GM20431 (cell line): ENCODE data around the gene GRAP2.

Source experiments
- in situ Hi-C: fragments of 300-500 bp; cut with MseI, MboI; formaldehyde crosslinking; loops from one replicate; pipeline ENCODE4 v1.15.0; 2020; ENCODE audit warnings: low sequenced_read_pairs; ENCODE audit not compliant: unreplicated experiment

Gene GRAP2

GRCh38 chr22:39959640-39960447 is 59.0 kb downstream of the GRAP2 start, which contains the start of gene TMA7B:
Gene TMA7B, plus strand, starts transcription at chr22:39960397. Its CDS starts 3,978 bp downstream, at chr22:39964375.
- in situ Hi-C loops = no loop called here

GRCh38 chr22:39960791-39961746 is 60.2 kb downstream of the GRAP2 start:
- in situ Hi-C loops = no loop called here

GRCh38 chr22:39962071-39962470 is 61.2 kb downstream of the GRAP2 start:
- in situ Hi-C loops = no loop called here

- in situ Hi-C loops = no loop called here
Observed at GRCh38 chr22:39965748-39966147, 64.9 kb downstream of the GRAP2 start.

GRCh38 chr22:39966470-39966869 is 65.6 kb downstream of the GRAP2 start:
- in situ Hi-C loops = no loop called here

GRCh38 chr22:39967103-39967829 is 66.4 kb downstream of the GRAP2 start:
- in situ Hi-C loops = no loop called here

- in situ Hi-C loops = no loop called here
Observed at GRCh38 chr22:39967996-39968972, 67.4 kb downstream of the GRAP2 start.

GRCh38 chr22:39970742-39971141 is 69.9 kb downstream of the GRAP2 start:
- in situ Hi-C loops = no loop called here

- in situ Hi-C loops = no loop called here
Observed at GRCh38 chr22:39972641-39973040, 71.8 kb downstream of the GRAP2 start.

- in situ Hi-C loops = no loop called here
Observed at GRCh38 chr22:39973656-39974055, 72.8 kb downstream of the GRAP2 start.

- in situ Hi-C loops = no loop called here
Observed at GRCh38 chr22:39974065-39974464, 73.2 kb downstream of the GRAP2 start.

- in situ Hi-C loops = no loop called here
Observed at GRCh38 chr22:39979048-39979447, 78.2 kb downstream of the GRAP2 start.

GRCh38 chr22:39979458-39979857 is 78.6 kb downstream of the GRAP2 start:
- in situ Hi-C loops = no loop called here

GRCh38 chr22:39980596-39980995 is 79.7 kb downstream of the GRAP2 start:
- in situ Hi-C loops = no loop called here

GRCh38 chr22:39983346-39983745 is 82.5 kb downstream of the GRAP2 start:
- in situ Hi-C loops = no loop called here

GRCh38 chr22:39984006-39984405 is 83.1 kb downstream of the GRAP2 start:
- in situ Hi-C loops = no loop called here

GRCh38 chr22:39984746-39985145 is 83.9 kb downstream of the GRAP2 start:
- in situ Hi-C loops = no loop called here

GRCh38 chr22:39985383-39986035 is 84.6 kb downstream of the GRAP2 start:
- in situ Hi-C loops = no loop called here
